ENCODE measurements around the gene USP30. TPM values are rescaled to one million over a fixed set of nuclear protein-coding genes. Genes with fewer than 3 reads are reported as not detected.

USP30 gene
- total and polyA plus RNA-seq, 9 of the 15 experiments (the other 6 are each of a cell fraction or from before 2014, with no cell fraction given) = 1.4 to 15.2 (median 7.0) TPM

- Histone ChIP-seq H3K27me3 (ENCODE audit: control insufficient read depth in 2 of 2, insufficient read depth in 2 of 2, low read length in 2 of 2) (peaks cover 18 to 52% of the 10 kb centered on the region in 2 experiments; a peak in 4 of 5 replicates), H3K4me3 (no peak overlapping the region), H3K9ac (ENCODE audit: insufficient read depth in 1 of 2, low read depth in 2 of 2, low read length in 2 of 2) (no peak overlapping the region), H3K36me3 (ENCODE audit: control insufficient read depth, insufficient read depth, low read length) (no peaks in the 10 kb centered on the region), H4K20me1 (replicated peaks; ENCODE audit: control insufficient read depth, insufficient read depth, low read length) (peaks cover 6% of the 10 kb centered on the region; the same call in 1 of the 2 replicates), H3K4me2 (ENCODE audit: insufficient read depth, low read length) (no peak overlapping the region), H3K4me1 (replicated peaks in 1 of 2; ENCODE audit: control insufficient read depth in 2 of 2, insufficient read depth in 2 of 2, low read length in 2 of 2) (no peaks in the 10 kb centered on the region; a peak in 3 of 5 replicates), H3K27ac (ENCODE audit: extremely low read depth, low read depth, low read length) (no peak overlapping the region), H3K9me1 (ENCODE audit: control insufficient read depth, insufficient read depth, low read length) (no peaks in the 10 kb centered on the region), H3K79me2 (ENCODE audit: control insufficient read depth, insufficient read depth, low read length) (no peaks in the 10 kb centered on the region), H2AFZ (ENCODE audit: low read depth, low read length) (no peak overlapping the region), H3K9me3 (replicated peaks; ENCODE audit: control insufficient read depth, insufficient read depth, low read depth, low read length) (no peaks in the 10 kb centered on the region)
- peak; percentile 65; the same call in 1 of the 2 replicates for TF ChIP-seq ZNF740 (CRISPR knock-in tag; IDR thresholded peaks at IDR 0.05)
- TF ChIP-seq ZNF740 (tag; IDR thresholded peaks at IDR 0.05) = no peak
- no peak for TF ChIP-seq SRSF9 (IDR thresholded peaks at IDR 0.05; ENCODE audit: borderline replicate concordance, low read depth, low read length)
- TF ChIP-seq ZFP91 (CRISPR knock-in tag; IDR thresholded peaks at IDR 0.05) = 0 out of 2 replicates have a peak, but pooled peaks have one; percentile 58
- ChIA-PET POLR2A (interaction anchor here (0.6 to 0.8 kb wide), 2 partner anchors 31 to 270 kb away, joined by 3 read pairs; no protein-coding TSS in a partner anchor), CTCF (ENCODE audit: low intra/inter-chr PET ratio) (no interaction called here)
- in situ Hi-C loops (cut with MboI) (no loop called here), intact Hi-C loops (cut with micrococcal nuclease) (loop anchor here (5.0 to 10.0 kb wide), 2 partner anchors 126 to 253 kb away; no protein-coding TSS in a partner anchor)
- 1% methylated on average over 24 of the region's 24 CpGs for WGBS (ENCODE audit: insufficient coverage, low coverage, missing lambda C conversion rate)
- no peak for DNase-seq (ENCODE audit: extremely low read depth in 1 of 4, low spot score in 3 of 4)
- no peak; the same call in 1 of the 3 replicates for ATAC-seq
- no peak for FAIRE-seq
- no TSS peak for BruUV-seq (replicated peaks)
These were observed 79.0 kb downstream of the USP30 start for GRCh38 chr12:109131154-109132050.

Data from K562 (cell line).